GM23248 (cell line): ENCODE measurements around the gene NUDT19.

ENCODE experiments used
- EZH2 ChIP-seq: fragments of 200-600 bp; sonication (generic); IDR thresholded peaks from 2 replicates; pipeline ENCODE4 v1.6.1; 2018; ENCODE audit warnings: antibody characterized with exemption, mild to moderate bottlenecking; ENCODE audit not compliant: insufficient read depth, poor library complexity, severe bottlenecking
- EZH2phosphoT487 ChIP-seq: fragments of 200-600 bp; sonication (generic); IDR thresholded peaks from 2 replicates; pipeline ENCODE4 v1.6.1; 2018; ENCODE audit warnings: antibody characterized with exemption, moderate library complexity, mild to moderate bottlenecking, low read depth; ENCODE audit not compliant: insufficient read depth

GRCh38 chr19:32647361-32647760, 44.3 kb upstream of the NUDT19 start:
- TF ChIP-seq EZH2 (no peak), EZH2phosphoT487 (no peak)
